GM21786 (cell line): ENCODE data around the gene GDAP2.

ENCODE experiments used
- ATAC-seq: cut with Tn5 transposase; IDR thresholded peaks from one replicate; pipeline ENCODE4 v1.9.1; 2021; ENCODE audit not compliant: unreplicated experiment

Gene GDAP2

DNA sequence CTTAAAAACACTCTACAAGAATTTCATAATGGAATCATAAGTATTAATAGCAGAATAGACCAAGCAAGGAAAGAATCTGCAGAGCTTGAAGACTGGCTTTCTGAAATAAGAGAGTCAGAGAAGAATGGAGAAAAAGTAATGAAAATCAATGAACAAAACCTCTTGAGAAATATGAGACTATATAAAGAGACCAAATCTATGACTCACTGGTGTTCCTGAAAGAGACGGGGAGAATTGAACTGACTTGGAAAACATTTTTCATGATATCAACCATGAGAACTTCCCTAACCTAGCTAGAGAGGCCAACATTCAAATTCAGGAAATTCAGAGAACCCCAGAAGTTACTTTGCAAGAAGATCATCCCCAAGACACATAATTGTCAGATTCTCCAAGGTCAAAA is 85.6 kb downstream of the GDAP2 start:
- ATAC-seq = no peak

DNA sequence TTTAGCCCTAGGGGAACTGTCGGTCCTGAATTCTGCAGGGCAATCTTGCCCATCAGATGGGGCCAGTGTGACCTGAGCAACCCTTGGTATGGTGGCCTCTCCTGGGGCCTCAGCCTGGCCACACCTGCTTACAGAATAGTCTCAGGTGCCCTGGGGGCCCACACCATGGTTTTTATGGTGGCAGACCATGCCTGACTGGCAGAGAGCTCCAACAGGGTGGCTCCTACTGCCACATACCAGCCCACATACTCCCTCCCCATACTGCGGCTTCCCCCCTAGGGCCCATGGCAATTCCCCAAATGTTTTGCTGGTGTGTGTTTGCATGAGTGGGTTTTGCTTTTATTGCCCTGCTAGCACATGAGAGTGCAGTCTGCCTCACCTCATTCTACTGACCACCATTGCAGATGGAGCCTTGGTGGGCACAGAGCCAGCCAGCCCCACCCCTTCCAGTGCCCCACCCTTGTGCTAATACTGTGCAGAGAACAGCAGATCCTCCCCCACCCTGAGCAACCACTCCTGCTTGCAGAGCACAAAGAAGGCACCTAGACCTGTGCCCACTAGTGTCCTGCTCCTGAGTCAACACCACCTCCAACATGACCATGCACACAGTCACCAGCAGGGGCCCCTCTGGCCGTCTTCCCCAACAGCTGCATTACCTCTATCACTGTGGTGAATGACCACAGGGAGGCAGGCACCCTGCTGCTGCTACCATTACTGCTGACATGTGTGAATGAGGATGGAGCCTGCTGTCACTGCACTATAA is 86.8 kb downstream of the GDAP2 start:
- no peak for ATAC-seq

DNA sequence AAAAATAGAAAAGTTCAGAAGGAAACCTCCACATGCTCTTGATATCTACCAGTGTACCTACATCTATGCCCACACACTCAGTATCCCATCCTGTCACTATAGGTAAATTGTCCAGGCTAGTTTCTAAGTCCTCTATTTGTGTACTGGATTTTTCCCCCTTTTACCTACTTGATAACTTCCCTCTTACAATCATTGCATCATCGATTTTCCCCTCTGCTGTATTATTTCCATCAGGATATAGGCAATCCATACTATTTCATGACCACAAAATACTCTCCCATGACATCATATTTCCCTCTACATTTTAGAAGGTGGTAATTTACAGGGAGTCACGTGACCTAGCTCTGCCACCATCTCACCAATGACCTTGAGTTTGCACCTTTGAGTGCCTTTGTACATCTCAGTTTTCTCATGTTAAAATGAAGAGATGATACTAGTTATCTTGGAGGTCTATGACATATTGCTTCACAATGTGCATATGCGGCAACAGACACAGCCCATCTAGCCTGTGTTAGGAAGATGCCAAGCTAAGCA is 88.2 kb downstream of the GDAP2 start:
- ATAC-seq = no peak

DNA sequence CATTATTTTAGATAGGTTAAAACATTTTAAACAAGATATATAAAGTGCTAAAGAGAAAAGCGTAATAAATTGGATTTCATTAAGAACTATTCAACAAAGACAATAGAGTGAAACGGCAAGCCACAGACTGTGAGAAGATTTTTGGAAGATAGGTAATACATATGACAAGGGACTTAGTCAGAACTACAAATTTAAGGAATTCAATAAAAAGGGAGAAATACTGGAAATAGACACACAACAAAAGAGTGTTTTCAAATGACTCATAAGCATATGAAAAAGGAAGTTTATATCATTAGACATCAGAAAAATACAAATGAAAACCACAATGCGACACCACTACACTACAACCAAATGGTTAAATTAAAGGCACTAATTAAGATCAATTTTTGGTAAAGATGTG is 90.5 kb downstream of the GDAP2 start:
- no peak for ATAC-seq

DNA sequence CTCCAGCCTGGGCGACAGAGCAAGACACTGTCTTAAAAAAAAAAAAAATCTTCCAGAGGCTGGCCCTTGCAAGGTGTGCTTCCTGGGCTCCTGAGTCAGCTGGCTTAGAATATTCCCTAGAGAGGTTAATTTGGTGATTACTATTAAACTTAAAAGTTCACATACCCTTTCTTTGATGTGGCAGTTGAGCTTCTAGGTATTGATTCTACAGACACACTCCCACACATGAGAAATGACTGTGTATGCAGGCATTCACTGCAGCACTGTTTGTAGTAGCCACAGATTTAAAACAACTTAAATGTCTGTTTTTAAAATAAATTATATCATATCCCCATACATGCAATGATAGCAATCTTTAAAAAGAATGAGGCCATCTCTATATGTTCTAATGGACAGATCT is 93.4 kb downstream of the GDAP2 start:
- no peak for ATAC-seq

DNA sequence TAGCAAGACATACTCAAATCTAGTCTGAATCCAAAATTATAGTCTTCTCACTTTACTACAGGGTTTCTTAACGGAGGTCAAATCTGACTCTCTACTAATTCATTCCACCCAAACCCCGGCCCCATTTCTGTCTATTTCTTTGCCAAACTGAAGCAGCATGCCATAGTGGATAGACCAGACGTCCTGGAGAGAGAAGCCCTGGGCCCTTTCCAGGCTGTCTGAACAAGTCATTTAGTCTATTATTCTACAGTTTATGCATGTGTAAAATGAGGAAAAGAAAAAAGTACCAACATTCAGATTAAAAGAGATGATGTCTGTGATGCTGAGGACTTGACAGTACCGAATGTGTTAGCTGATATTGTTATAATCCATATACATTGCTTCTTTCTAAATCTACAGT is 95.0 kb downstream of the GDAP2 start:
- no peak for ATAC-seq

DNA sequence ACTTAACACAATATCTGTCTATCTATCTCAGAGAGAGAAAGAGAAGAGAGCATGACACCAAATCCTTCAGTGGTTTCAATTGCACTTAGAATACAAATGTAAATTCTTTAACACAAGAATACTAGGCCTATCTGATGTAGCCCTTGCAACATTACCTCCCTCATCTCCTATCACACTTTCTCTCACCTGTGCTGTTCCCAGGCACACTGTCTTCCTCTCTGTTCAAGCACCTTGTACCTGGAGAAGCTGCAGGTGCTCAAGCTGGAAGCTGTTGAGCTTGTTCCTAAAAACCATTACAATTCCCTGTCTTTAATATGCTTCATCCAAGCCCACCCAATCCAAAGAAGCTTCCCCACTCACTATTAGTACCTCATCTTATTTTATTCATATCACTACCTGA is 97.0 kb downstream of the GDAP2 start:
- no peak for ATAC-seq

DNA sequence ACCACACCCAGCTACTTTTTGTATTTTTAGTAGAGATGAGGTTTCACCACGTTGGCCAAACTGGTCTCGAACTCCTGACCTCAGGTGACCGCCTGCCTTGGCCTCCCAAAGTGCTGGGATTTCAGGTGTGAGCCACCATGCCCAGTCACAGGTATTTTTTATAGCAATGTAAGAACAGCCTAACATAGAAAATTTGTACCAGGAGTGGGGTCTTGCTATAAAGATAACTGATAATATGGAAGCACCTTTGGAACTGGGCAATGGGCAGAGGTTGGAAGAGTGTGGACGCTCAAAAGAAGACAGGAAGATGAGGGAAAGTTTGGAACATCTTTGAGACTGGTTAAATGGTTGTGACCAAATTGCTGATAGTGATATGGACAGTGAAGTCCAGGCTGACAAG is 99.2 kb downstream of the GDAP2 start:
- ATAC-seq = no peak

DNA sequence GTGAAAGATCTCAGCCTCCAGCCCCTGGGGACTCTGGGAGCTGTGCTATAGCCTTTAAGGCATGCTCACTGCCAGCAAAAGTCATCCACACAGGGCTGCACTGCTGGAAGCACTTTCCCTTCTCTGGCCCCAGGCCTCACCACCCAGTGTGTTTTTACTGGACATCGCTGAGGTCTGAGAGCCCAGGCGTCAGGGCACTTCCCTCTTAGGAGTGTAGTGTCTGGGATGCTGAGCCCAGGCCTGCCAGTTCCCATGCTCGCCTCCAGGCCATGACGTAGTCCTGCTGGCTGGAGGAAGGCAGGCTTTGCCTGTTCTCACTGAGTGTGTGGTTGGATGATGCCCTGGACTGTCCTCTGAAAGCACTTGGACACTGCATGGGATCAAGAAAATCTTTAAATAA is 101.2 kb downstream of the GDAP2 start:
- no peak for ATAC-seq

DNA sequence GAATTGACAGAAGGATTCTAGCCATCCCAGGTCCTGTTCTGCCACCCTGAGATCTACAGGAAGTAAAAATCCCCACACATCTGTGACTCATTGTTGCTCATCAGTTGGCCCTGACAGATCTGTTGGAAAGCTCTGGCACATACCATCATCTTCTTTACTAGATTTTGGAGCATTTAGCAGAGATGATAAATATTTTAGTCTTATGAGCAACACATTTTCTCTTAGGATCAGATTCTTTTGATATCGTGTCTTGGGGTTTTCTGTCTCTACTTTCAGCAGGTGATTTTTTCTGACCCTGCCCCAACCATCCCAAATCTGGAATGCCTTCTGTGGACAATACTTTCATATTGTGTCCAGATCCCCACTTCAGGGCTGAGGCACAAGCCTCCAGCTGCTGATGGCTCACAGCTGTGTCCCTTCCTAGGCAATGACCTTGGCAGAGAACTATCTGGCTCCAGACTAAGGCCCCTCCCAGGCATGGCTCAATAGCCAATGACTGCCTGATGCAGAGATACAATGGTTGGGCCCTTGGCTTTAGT is 102.8 kb downstream of the GDAP2 start:
- ATAC-seq = no peak

DNA sequence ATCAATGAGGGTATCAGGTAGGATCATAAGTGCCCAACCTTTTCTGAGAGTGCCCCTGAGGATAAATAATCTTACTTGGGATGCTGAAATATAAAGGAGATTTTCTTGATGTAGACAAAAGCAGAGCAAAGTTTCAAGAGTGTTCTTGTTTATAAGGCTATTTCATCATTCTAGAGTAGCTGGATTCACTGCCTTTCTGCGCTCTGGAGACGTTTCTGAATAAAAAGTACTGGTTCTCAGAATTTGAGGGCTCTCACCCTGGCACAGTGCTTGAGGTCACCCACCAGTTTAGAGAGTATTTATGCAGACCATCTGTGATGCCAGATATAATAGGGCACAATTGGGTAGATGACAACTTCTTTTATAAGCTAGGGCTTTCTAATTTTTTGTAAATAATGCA is 103.3 kb downstream of the GDAP2 start:
- no peak for ATAC-seq

DNA sequence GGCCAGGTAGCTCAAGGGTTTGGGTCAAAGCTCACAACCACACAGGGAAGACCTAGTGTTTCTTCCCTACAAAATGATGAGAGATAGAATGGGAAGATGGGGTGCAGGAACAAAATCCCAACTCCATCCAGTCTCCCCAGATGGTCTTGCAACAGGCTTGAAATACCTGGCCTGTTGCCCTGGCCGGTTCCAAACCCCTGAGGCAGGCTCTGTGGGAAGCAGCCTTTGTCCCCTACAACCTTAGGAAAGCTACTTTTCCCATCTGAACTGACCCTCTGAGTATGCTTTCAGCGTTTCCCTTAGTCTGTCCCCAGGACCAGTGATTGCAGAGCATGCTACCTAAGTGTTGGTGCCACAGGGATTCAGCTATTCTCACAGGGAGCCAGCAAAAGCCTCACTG is 104.0 kb downstream of the GDAP2 start:
- ATAC-seq = no peak

DNA sequence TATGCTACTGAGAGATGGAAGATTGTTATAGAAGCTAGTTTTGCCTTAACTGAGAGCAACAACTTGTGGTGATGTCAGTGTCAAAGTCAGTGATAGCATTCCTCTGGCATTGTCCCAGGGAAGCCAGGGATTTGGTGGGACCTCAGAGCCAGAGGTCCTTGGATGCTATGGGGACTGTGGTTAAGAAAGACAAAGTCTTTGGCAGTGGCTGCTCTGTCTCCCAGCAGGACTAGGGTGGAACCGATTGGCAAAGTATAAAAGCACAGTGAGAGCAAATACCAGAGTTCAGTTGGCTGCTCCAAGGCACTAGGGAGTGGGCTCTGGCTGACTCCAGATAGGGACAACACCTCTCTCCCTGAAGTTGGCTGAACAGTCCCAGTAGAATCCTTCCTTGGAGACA is 104.8 kb downstream of the GDAP2 start:
- ATAC-seq = no peak

DNA sequence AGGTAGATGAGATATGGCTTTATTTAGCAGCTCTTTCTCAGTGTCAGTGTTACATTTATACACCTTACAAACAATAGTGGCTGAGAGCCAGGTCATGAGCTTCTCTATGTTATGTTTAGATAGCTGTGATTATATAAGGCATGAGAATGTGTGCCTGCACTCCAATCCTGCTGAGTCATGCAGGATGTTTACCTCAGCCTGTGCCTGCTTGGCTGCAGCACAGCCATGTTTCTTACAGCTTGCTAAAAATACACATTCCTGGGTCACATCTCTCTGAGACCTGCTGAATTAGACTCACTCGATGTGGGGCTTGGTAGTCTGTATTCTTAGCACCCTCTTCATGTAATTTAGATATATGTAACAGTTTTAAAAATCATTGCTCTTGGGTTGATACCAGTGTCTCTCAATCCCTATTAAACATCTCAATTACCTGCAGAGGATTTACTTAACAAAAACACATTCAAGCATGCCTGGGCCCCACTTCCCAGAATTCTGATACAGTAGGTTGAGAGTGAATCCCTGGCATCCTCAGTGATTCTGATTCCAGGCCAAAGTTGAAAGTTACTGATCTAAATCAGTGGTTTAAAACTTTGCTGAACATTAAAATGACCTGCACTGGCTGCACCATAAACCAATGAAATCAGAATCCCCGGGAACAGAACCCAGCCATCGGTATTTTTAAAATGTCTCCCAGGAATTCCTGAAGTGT is 107.5 kb downstream of the GDAP2 start:
- no peak for ATAC-seq

DNA sequence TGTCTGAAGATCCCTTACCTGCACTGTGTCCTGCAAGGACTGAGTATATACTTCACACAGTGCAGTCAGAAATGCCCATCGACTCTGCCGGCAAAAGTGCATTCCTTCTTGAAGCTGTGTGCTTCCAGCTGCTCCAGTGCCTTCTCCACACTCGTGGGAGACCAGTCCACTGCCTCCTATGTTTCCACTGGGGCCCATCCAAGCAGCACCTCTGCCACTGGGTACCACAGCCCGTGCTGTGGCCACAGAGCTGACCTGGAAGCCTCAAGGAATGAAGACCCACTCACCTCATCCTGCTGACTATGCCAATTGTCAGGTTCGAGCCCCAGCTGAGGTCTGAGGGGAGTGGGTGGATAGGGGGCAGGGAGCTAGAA is 108.1 kb downstream of the GDAP2 start:
- no peak for ATAC-seq

DNA sequence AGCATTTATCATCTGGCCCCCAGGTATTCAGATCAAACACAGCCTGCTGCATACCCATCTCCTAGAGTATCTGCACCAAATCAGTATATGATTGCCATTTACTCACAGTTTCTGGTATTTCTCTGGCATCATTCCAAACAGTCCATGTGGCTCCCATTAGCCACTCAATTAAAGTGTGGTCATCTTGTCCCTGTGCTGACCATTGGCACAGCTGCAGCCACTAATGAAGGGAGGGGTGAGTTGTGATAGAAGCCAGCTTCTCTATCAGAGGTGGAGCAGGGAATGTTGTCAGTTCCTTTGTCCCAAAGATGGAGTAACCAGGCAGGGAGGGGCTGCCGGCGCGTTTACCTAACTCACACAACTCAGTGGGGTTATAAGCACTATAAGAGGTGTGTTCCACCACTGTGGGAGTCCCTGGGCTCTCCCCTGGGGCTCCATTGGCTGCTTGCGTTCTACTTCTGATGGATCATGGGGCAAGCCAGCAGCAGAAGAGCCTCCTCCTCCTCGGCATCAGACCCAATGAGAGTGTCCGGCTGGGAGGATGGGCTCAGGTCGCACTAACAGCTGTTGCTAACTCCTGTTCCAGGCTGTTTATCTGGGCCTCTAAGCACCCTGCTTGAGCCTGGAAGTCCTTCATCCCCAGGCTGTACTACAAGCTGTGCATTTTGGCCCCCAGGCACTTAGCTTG is 108.6 kb downstream of the GDAP2 start:
- no peak for ATAC-seq

DNA sequence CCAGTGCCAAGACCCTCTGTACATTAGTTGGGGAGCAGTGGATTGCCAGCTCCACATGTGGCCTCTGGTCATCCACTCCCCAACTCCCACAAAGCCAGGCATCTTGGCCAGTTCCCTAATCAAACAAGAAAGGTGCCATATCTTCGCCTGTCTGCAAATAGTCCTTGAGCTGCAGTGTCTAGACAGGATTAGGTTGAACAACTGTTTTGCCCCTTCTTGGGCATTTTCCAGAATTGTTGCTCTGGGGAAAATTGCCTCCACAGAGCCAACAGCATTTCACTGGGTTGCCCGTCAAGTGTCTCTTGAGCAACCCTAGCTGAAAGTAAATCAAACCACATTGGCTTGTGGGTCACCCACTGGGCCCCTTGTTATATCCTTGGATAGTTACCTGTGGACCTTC is 109.3 kb downstream of the GDAP2 start:
- ATAC-seq = no peak

DNA sequence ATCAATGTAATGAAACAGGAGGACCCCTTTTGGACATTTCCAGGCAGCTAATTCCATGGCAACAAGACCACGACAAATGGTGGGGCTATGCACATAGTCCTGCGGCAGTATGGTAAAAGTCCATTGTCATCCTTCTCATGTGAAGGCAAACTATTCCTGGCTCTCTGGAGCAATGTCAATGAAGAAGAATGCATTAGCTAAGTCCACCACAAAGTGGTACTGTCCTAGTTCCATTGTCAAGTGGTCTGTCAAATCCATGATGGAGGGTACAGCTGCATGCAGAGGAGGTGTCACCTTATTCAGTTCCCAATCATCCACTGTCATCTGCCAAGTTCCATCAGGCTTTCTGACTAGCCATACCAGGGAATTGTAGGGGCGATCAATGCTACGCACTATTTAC is 110.1 kb downstream of the GDAP2 start:
- no peak for ATAC-seq

DNA sequence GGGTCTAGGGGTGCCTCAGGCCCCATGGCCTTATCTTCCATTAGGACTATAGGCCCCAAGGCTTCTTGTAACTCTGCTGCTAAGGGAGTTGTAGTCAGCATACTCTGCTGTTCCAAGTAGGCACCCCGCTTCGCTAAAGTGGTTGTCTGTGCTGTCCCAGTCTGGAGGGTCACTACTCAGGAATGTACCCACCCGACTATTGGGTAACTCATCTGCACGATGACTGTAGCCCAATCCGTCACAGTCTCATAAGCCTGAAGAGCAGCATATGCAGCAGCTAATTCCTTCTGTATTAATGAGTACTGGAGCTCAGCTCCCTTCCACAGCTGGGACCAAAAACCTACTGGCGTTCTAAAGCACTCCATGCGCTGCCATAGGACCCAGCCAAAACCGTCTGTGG is 111.0 kb downstream of the GDAP2 start:
- no peak for ATAC-seq

DNA sequence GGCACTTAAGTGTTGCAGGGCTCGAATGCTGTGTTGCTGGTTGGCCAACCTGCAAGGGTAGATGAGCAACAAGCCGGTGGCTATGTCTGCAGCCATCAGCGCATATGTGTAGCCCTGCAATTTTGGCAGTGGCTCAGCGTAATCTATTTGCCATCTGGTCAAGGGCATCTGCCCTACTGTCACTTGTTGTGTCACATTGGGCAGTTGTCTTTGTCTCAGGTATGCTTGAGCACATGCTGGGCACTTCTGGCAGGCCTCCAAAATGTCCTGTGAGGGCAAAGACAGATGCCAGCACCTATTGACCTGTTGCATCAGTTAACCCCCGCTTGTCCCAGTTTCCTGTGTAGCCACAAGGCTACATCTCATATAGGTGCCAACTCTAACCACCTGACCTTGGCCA is 111.8 kb downstream of the GDAP2 start:
- no peak for ATAC-seq

DNA sequence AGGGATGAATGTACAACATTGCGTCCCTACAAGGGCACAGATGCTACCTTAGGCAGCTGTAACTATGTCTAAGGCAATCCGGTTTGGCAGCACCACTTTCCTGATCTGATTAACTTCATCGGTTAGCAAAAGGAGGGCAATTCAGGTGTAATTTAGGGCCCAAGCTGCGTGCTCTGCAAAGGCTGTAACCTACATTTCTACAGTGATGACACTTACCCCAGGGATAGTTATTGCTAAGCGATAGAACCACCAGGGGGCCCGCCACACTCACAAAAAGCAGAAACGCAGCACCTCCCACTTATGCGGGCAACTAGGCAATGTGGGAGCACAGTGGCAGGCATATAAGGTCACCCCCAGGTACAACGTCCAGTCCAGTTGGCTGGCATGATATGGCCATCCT is 113.5 kb downstream of the GDAP2 start:
- no peak for ATAC-seq
